Kidney epithelial cell (primary cell): ENCODE results near the gene FRMD1. TPM values are rescaled to one million over a fixed set of nuclear protein-coding genes. Genes with fewer than 3 reads are reported as not detected.

ENCODE experiments used
- DNase-seq: peaks from one replicate; pipeline ENCODE4 v3.0.0-alpha.2; 2010; ENCODE audit warnings: low read depth
- H3K27me3 ChIP-seq: 2 replicates; pipeline ENCODE4 v1.6.0; 2011; ENCODE audit warnings: low read length; ENCODE audit not compliant: control insufficient read depth, insufficient read depth
- H3K36me3 ChIP-seq: 2 replicates; pipeline ENCODE4 v1.5.1; 2011; ENCODE audit warnings: low read length; ENCODE audit not compliant: control insufficient read depth, insufficient read depth
- H3K4me3 ChIP-seq: 2 replicates; pipeline ENCODE4 v1.5.1; 2011; ENCODE audit warnings: low read depth, mild to moderate bottlenecking, control low read depth, low read length
- total RNA-seq: library from RNA; depleted of rRNA; stranded (reverse); fragments of >200 nt; gene quantifications from 2 replicates; pipeline ENCODE4 v1.2.3, GENCODE V29; 2015
- TF ChIP-seq, protein P1 (sequence below): IDR thresholded peaks from 2 replicates; pipeline ENCODE4 v1.5.1; 2011; ENCODE audit warnings: mild to moderate bottlenecking, moderate library complexity, low read length, control low read depth, inconsistent platforms; ENCODE audit not compliant: insufficient read depth, poor library complexity, severe bottlenecking

The FRMD1 gene
- total RNA-seq, 1 donor from 2014 or later, result not detected

- Histone ChIP-seq H3K27me3 (no peaks in the 10 kb centered on the region), H3K36me3 (no peaks in the 10 kb centered on the region), H3K4me3 (peak overlapping the region; percentile 41)
- no peak for DNase-seq
- TF ChIP-seq, protein P1, sequence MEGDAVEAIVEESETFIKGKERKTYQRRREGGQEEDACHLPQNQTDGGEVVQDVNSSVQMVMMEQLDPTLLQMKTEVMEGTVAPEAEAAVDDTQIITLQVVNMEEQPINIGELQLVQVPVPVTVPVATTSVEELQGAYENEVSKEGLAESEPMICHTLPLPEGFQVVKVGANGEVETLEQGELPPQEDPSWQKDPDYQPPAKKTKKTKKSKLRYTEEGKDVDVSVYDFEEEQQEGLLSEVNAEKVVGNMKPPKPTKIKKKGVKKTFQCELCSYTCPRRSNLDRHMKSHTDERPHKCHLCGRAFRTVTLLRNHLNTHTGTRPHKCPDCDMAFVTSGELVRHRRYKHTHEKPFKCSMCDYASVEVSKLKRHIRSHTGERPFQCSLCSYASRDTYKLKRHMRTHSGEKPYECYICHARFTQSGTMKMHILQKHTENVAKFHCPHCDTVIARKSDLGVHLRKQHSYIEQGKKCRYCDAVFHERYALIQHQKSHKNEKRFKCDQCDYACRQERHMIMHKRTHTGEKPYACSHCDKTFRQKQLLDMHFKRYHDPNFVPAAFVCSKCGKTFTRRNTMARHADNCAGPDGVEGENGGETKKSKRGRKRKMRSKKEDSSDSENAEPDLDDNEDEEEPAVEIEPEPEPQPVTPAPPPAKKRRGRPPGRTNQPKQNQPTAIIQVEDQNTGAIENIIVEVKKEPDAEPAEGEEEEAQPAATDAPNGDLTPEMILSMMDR, result no peak
These were observed 43.1 kb downstream of the FRMD1 start for GRCh38 chr6:168035661-168036545.

DNA sequence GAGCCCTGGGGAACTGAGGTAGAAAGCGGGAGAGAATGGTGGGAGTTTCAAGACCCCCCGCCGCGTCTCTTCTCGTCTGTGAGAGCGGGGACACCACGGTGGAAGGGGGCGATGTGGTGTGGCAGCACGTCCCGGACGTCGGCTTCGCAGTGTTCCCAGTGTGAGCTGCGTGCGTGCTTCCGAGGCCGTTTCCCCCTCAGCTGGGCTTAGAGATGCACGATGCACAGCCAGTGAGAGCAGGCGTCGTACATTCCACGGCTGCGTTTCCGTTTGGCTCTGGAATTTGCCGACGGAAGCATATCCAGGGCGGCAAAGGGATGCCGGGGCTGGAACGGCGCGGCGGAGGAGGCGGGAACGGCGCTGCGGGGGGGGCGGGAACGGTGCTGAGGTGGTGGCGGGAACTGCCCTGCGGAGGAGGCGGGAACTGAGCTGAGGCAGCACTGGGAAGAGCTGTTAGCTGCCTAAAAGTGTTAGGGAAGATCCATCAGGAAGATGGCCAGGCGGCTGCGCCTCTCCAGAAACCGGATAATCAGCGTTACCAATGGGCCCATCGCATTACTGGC, 43.8 kb downstream of the FRMD1 start:
- DNase-seq, result peak; percentile 35
- H3K4me3 ChIP-seq, result peak overlapping the region; percentile 41
- H3K36me3 ChIP-seq, result no peaks in the 10 kb centered on the region
- no peaks in the 10 kb centered on the region for H3K27me3 ChIP-seq
- TF ChIP-seq, protein P1, result no peak

DNA sequence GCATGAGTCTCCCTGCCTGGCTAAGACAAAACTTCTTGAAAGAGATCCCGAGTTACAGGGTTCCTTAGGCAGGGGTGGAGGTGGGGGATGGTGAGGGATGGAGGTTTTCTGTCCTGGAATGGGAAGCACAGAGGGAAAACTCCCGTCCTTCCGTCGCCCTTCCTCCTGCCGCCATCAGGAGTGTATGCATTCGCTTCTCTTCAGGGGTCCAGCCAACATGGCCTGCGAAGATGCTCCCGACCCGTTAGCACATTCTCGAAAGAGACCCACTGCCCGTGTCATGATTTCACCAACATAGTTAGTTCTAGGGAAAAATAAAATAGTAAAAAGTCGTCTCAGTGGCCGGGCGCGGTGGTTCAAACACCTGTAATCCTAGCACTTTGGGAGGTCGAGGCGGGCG, 44.5 kb downstream of the FRMD1 start:
- TF ChIP-seq, protein P1, result no peak
- no peak overlapping the region for H3K4me3 ChIP-seq
- H3K27me3 ChIP-seq, result no peaks in the 10 kb centered on the region
- H3K36me3 ChIP-seq, result no peaks in the 10 kb centered on the region
- no peak for DNase-seq

DNA sequence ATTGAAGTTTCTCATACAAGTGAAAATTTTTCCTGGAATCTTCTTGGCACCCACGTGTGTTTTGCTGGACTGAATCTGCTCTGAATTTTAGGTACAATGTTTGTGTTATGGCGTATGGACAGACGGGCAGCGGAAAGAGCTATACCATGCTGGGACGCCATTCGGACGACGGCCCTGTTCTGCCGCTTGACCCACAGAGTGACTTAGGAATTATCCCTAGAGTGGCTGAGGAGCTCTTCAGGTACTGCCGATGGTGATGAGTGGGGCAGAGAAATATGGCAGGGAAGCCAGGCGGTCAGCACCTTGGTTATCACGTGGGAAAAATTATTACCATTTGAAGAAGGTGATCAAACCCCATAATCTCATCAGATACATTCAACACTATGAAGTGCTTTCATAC, 45.2 kb downstream of the FRMD1 start:
- no peak for DNase-seq
- Histone ChIP-seq H3K4me3 (no peak overlapping the region), H3K36me3 (no peaks in the 10 kb centered on the region), H3K27me3 (no peaks in the 10 kb centered on the region)
- TF ChIP-seq, protein P1, result no peak

- Histone ChIP-seq H3K4me3 (no peak overlapping the region), H3K36me3 (no peaks in the 10 kb centered on the region), H3K27me3 (no peaks in the 10 kb centered on the region)
- TF ChIP-seq, protein P1, result peak; percentile 53
- peak; percentile 61 for DNase-seq
These were observed 46.8 kb downstream of the FRMD1 start for GRCh38 chr6:168032005-168032760.
